Hepatocyte (in vitro differentiated cells): ENCODE results near the gene DNAH17. TPM values are rescaled to one million over a fixed set of nuclear protein-coding genes. Genes with fewer than 3 reads are reported as not detected.

Experiments
- DNase-seq: peaks from one replicate; pipeline ENCODE4 v3.0.0-alpha.2; 2016; ENCODE audit warnings: low spot score
- H2AFZ ChIP-seq: fragments of 200-600 bp; sonication (generic); 2 replicates; pipeline ENCODE4 v1.6.0; 2016; ENCODE audit warnings: antibody characterized with exemption, mild to moderate bottlenecking
- H3K27ac ChIP-seq: fragments of 200-600 bp; sonication (generic); 2 replicates; pipeline ENCODE4 v1.5.1; 2016; ENCODE audit warnings: mild to moderate bottlenecking
- H3K27me3 ChIP-seq: fragments of 200-600 bp; sonication (generic); 2 replicates; pipeline ENCODE4 v1.6.1; 2016
- H3K36me3 ChIP-seq: fragments of 200-600 bp; sonication (generic); replicated peaks from 2 replicates; pipeline ENCODE4 v1.5.1; 2016; ENCODE audit warnings: low read depth; ENCODE audit not compliant: insufficient read depth
- H3K4me1 ChIP-seq: fragments of 200-600 bp; sonication (generic); 2 replicates; pipeline ENCODE4 v1.5.1; 2016; ENCODE audit warnings: mild to moderate bottlenecking, moderate library complexity; ENCODE audit not compliant: insufficient read depth
- H3K4me2 ChIP-seq: fragments of 200-600 bp; sonication (generic); 2 replicates; pipeline ENCODE4 v1.6.0; 2016
- H3K4me3 ChIP-seq: fragments of 200-600 bp; sonication (generic); 2 replicates; pipeline ENCODE4 v1.5.1; 2016; ENCODE audit warnings: mild to moderate bottlenecking
- H3K79me2 ChIP-seq: fragments of 200-600 bp; sonication (generic); 2 replicates; pipeline ENCODE4 v1.6.0; 2017; ENCODE audit warnings: mild to moderate bottlenecking
- H3K9me2 ChIP-seq: fragments of 200-600 bp; sonication (generic); replicated peaks from 2 replicates; pipeline ENCODE4 v1.6.0; 2017; ENCODE audit warnings: mild to moderate bottlenecking; ENCODE audit not compliant: insufficient read depth
- H3K9me3 ChIP-seq: fragments of 200-600 bp; sonication (generic); 2 replicates; pipeline ENCODE4 v1.5.1; 2016; ENCODE audit warnings: low read depth, mild to moderate bottlenecking
- H4K20me1 ChIP-seq: fragments of 200-600 bp; sonication (generic); 2 replicates; pipeline ENCODE4 v1.6.0; 2016; ENCODE audit warnings: mild to moderate bottlenecking; ENCODE audit not compliant: insufficient read depth, poor library complexity, severe bottlenecking
- CTCF ChIP-seq: fragments of 200-600 bp; sonication (generic); IDR thresholded peaks from 2 replicates; pipeline ENCODE4 v1.5.1; 2016; ENCODE audit warnings: antibody characterized with exemption, mild to moderate bottlenecking; ENCODE audit not compliant: poor library complexity
- EZH2 ChIP-seq: fragments of 200-600 bp; sonication (generic); IDR thresholded peaks from 2 replicates; pipeline ENCODE4 v1.6.1; 2016; ENCODE audit warnings: antibody characterized with exemption, mild to moderate bottlenecking, borderline replicate concordance
- EZH2phosphoT487 ChIP-seq: fragments of 200-600 bp; sonication (generic); IDR thresholded peaks from one replicate; pipeline ENCODE4 v1.6.1; 2018; ENCODE audit warnings: antibody characterized with exemption, mild to moderate bottlenecking, low read depth, moderate library complexity; ENCODE audit not compliant: unreplicated experiment, severe bottlenecking
- WGBS: methylation state at CpG from one replicate; pipeline ENCODE4 v1.1.6; 2016; ENCODE audit warnings: low lambda C conversion rate; ENCODE audit errors: missing lambda C conversion rate; 5-methylcytosine and 5-hydroxymethylcytosine counted together
- polyA plus RNA-seq: library from polyadenylated mRNA; unstranded; fragments of >200 nt; fragmentation: Nextera tagmentation; extraction: Ambion mirVana; gene quantifications from 2 replicates; pipeline ENCODE4 v1.2.1, GENCODE V29; 2016
- total RNA-seq: library from RNA; depleted of rRNA; stranded (reverse); fragments of >200 nt; gene quantifications from 2 replicates; pipeline ENCODE4 v1.2.3, GENCODE V29; 2014

DNAH17 gene
- total and polyA plus RNA-seq, 2 experiments from 2014 or later: 0.20 to 1.5 TPM

- 92% methylated on average over 12 of the region's 12 CpGs for WGBS
- DNase-seq: no peak
- TF ChIP-seq CTCF (no peak), EZH2 (no peak), EZH2phosphoT487 (no peak)
- no peak overlapping the region for H3K4me3 ChIP-seq
- no peak overlapping the region for H3K27ac ChIP-seq
- H3K79me2 ChIP-seq: no peaks in the 10 kb centered on the region
- no peaks in the 10 kb centered on the region for H3K36me3 ChIP-seq
- H3K4me2 ChIP-seq: no peak overlapping the region
- no peaks in the 10 kb centered on the region for H3K9me3 ChIP-seq
- H4K20me1 ChIP-seq: no peaks in the 10 kb centered on the region
- H2AFZ ChIP-seq: no peak overlapping the region
- no peaks in the 10 kb centered on the region for H3K27me3 ChIP-seq
- no peaks in the 10 kb centered on the region for H3K4me1 ChIP-seq
- H3K9me2 ChIP-seq: no peaks in the 10 kb centered on the region
These were observed 103.1 kb downstream of the DNAH17 start for GRCh38 chr17:78473951-78474613.

- Histone ChIP-seq H3K27ac (no peak overlapping the region), H3K36me3 (no peaks in the 10 kb centered on the region)
These were observed 104.9 kb downstream of the DNAH17 start for GRCh38 chr17:78472035-78472905.

GRCh38 chr17:78471635-78472034, 105.6 kb downstream of the DNAH17 start:
- H3K36me3 ChIP-seq: no peaks in the 10 kb centered on the region
- no peak overlapping the region for H3K27ac ChIP-seq
- no peaks in the 10 kb centered on the region for H3K27me3 ChIP-seq
- H3K4me3 ChIP-seq: no peak overlapping the region
- H3K4me1 ChIP-seq: no peaks in the 10 kb centered on the region
- no peaks in the 10 kb centered on the region for H3K9me2 ChIP-seq
- TF ChIP-seq EZH2phosphoT487 (no peak), CTCF (no peak), EZH2 (no peak)
- WGBS: 89% methylated on average over 9 of the region's 12 CpGs
- no peaks in the 10 kb centered on the region for H3K79me2 ChIP-seq
- no peak overlapping the region for H3K4me2 ChIP-seq
- no peak overlapping the region for H2AFZ ChIP-seq
- no peaks in the 10 kb centered on the region for H3K9me3 ChIP-seq
- no peaks in the 10 kb centered on the region for H4K20me1 ChIP-seq
- no peak for DNase-seq

More at GRCh38 chr17:78472035-78472905, 104.9 kb downstream of the DNAH17 start:
- Histone ChIP-seq H3K4me3 (no peak overlapping the region), H4K20me1 (no peaks in the 10 kb centered on the region), H3K79me2 (no peaks in the 10 kb centered on the region), H3K27me3 (no peaks in the 10 kb centered on the region), H3K4me2 (no peak overlapping the region), H3K9me2 (no peaks in the 10 kb centered on the region), H2AFZ (no peak overlapping the region), H3K4me1 (no peaks in the 10 kb centered on the region), H3K9me3 (no peaks in the 10 kb centered on the region)
- DNase-seq: no peak
- TF ChIP-seq CTCF (no peak), EZH2 (no peak), EZH2phosphoT487 (no peak)
- WGBS: 88% methylated on average over 20 of the region's 29 CpGs
